Measurements from ENCODE around the gene TRIP13. TPM values are rescaled to one million over a fixed set of nuclear protein-coding genes. Genes with fewer than 3 reads are reported as not detected.

The TRIP13 gene
- total and polyA plus RNA-seq, 2 of the 13 experiments (the other 11 are each of a cell fraction or from before 2014, with no cell fraction given): 13.5 to 33.0 TPM

GRCh38 chr5:860506-861150 lies 32.1 kb upstream of the TRIP13 start:
- no peak for FAIRE-seq
- in situ Hi-C loops (cut with HindIII; ENCODE audit: extremely low pct_ligation_motif_present, low pct_unique_long_range_greater_than_20kb): no loop called here

More at GRCh38 chr5:860506-861150, 32.1 kb upstream of the TRIP13 start:
- no peaks in the 10 kb centered on the region for H3K9me3 ChIP-seq (ENCODE audit: low read length)
- H3K79me2 ChIP-seq (ENCODE audit: insufficient read depth, low read length): no peaks in the 10 kb centered on the region
- intact Hi-C loops (cut with micrococcal nuclease; ENCODE audit: unreplicated experiment): no loop called here
- H3K4me3 ChIP-seq (replicated peaks in 1 of 3; ENCODE audit: insufficient read depth in 1 of 3, low read depth in 2 of 3, low read length in 3 of 3): no peak overlapping the region
- WGBS (ENCODE audit: low lambda C conversion rate): 97% methylated on average over 15 of the region's 15 CpGs
- peaks cover 7 to 26% of the 10 kb centered on the region in 2 experiments; a peak in 4 of 5 replicates for H3K36me3 ChIP-seq (replicated peaks in 1 of 2; ENCODE audit: control insufficient read depth in 1 of 2, insufficient read depth in 2 of 2, low read length in 2 of 2)
- H4K20me1 ChIP-seq (ENCODE audit: insufficient read depth, low read length): no peaks in the 10 kb centered on the region
- no peaks in the 10 kb centered on the region for H3K27me3 ChIP-seq (ENCODE audit: control insufficient read depth in 1 of 2, insufficient read depth in 2 of 2, low read length in 2 of 2)
- ChIA-PET CTCF (ENCODE audit: low intra/inter-chr PET ratio, low total read pairs) (no interaction called here), POLR2A (no interaction called here)
- no peak overlapping the region for H3K9ac ChIP-seq (ENCODE audit: insufficient read depth, low read depth, low read length)
- H3K4me1 ChIP-seq (ENCODE audit: insufficient read depth, low read length): no peaks in the 10 kb centered on the region
- DNase-seq (ENCODE audit: low spot score) (no peak), ATAC-seq (no peak)
- H3K4me2 ChIP-seq (ENCODE audit: low read depth, low read length): no peak overlapping the region
- TF ChIP-seq SIX1 (CRISPR knock-in tag; IDR thresholded peaks at IDR 0.05; ENCODE audit: borderline replicate concordance) (no peak), GATA4 (IDR thresholded peaks at IDR 0.05; ENCODE audit: borderline replicate concordance, low read depth) (no peak), KLF15 (CRISPR knock-in tag; IDR thresholded peaks at IDR 0.05; ENCODE audit: borderline replicate concordance) (no peak), ZNF816 (CRISPR knock-in tag; IDR thresholded peaks at IDR 0.05; ENCODE audit: borderline replicate concordance) (no peak), ZNF572 (CRISPR knock-in tag; IDR thresholded peaks at IDR 0.05) (no peak), ZNF232 (CRISPR knock-in tag; IDR thresholded peaks at IDR 0.05; ENCODE audit: borderline replicate concordance) (no peak), MAZ (IDR thresholded peaks at IDR 0.05; ENCODE audit: borderline replicate concordance, low read depth, low read length) (no peak), MAZ (CRISPR knock-in tag; IDR thresholded peaks at IDR 0.05; ENCODE audit: low read depth) (no peak), MBD4 (IDR thresholded peaks at IDR 0.05; ENCODE audit: borderline replicate concordance, low read length) (no peak), YY1 (IDR thresholded peaks at IDR 0.05; ENCODE audit: insufficient read depth, insufficient replicate concordance, low read depth, low read length) (no peak), MTF2 (CRISPR knock-in tag; IDR thresholded peaks at IDR 0.05; ENCODE audit: borderline replicate concordance) (no peak), BHLHE40 (IDR thresholded peaks at IDR 0.05; ENCODE audit: low read length) (no peak)
- TF ChIP-seq, protein P1, sequence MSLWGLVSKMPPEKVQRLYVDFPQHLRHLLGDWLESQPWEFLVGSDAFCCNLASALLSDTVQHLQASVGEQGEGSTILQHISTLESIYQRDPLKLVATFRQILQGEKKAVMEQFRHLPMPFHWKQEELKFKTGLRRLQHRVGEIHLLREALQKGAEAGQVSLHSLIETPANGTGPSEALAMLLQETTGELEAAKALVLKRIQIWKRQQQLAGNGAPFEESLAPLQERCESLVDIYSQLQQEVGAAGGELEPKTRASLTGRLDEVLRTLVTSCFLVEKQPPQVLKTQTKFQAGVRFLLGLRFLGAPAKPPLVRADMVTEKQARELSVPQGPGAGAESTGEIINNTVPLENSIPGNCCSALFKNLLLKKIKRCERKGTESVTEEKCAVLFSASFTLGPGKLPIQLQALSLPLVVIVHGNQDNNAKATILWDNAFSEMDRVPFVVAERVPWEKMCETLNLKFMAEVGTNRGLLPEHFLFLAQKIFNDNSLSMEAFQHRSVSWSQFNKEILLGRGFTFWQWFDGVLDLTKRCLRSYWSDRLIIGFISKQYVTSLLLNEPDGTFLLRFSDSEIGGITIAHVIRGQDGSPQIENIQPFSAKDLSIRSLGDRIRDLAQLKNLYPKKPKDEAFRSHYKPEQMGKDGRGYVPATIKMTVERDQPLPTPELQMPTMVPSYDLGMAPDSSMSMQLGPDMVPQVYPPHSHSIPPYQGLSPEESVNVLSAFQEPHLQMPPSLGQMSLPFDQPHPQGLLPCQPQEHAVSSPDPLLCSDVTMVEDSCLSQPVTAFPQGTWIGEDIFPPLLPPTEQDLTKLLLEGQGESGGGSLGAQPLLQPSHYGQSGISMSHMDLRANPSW (CRISPR knock-in tag; IDR thresholded peaks at IDR 0.05; ENCODE audit: borderline replicate concordance): no peak
- TF ChIP-seq, protein P2, sequence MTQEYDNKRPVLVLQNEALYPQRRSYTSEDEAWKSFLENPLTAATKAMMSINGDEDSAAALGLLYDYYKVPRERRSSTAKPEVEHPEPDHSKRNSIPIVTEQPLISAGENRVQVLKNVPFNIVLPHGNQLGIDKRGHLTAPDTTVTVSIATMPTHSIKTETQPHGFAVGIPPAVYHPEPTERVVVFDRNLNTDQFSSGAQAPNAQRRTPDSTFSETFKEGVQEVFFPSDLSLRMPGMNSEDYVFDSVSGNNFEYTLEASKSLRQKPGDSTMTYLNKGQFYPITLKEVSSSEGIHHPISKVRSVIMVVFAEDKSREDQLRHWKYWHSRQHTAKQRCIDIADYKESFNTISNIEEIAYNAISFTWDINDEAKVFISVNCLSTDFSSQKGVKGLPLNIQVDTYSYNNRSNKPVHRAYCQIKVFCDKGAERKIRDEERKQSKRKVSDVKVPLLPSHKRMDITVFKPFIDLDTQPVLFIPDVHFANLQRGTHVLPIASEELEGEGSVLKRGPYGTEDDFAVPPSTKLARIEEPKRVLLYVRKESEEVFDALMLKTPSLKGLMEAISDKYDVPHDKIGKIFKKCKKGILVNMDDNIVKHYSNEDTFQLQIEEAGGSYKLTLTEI (CRISPR knock-in tag; conservative IDR thresholded peaks at IDR 0.05): no peak
- no peak overlapping the region for H2AFZ ChIP-seq (ENCODE audit: low read length)
- BruUV-seq (replicated peaks): no TSS peak
- H3K27ac ChIP-seq (ENCODE audit: extremely low read length, insufficient read depth, low read length): no peak overlapping the region

Measured in HepG2 (cell line).